ENCODE measurements around the gene OSBPL10.
"Not testable (repeated sequence)": the region's sequence is repeated elsewhere in the genome, so short reads cannot be mapped to it uniquely, and the experiment has no call there.

Gene OSBPL10

DNA sequence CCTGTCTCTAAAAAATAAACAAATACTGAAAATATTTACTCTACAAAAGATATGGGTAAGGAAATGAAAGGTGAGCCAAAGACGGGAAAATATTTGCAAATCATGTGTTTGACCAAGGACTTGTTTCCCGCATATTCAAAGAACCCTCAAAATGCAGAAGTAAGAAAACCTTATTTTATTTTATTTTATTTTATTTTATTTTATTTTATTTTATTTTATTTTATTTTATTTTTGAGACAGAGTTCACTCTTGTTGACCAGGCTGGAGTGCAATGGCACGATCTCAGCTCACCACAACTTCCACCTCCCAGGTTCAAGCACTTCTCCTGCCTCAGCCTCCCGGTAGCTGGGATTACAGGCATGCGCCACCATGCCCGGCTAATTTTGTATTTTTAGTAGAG lies 11.9 kb upstream of the OSBPL10 start:
- DNase-seq: not testable (repeated sequence)

DNA sequence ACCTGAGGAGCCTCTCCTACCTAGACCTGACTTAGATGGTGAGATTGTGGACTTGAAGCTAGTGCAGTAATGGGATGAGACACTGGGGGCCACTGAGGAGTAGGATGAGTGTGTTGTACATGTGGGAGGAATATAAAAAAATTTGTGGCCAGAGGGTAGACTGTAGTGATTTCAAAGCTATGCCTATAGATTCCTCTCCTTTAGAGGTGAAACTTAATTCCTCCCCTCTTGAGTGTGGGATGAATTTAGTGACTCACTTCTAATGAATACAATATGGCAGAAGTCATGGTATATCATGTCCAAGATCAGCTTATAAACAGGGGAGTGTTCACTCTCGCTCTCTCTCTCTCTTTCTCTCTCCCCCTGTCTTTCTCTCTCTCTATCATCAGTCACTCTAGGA lies 7.2 kb upstream of the OSBPL10 start:
- DNase-seq: no peak

- DNase-seq: no peak
These were observed 4.8 kb upstream of the OSBPL10 start for GRCh38 chr3:31985831-31986230.

DNA sequence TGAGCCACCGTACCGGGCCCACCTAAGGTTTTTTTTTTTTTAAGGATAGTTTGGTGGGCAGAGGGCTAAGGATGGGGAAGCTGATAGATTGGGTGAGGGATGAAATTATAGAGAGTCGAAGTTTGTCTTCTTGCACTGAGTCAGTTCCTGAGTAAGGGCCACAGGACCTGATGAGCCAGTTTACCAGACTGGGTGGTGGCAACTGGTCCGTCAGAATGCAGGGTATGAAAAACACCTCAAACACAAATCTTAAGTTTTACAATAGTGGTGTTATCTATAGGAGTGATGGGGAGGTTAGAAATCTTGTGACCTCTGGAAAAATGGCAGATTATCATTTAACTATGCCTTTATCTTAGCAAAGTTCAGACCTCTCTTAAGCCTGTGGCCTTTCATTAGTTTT lies 3.3 kb upstream of the OSBPL10 start:
- no peak for DNase-seq

- peak; percentile 40 to 67 for DNase-seq
These were observed 394 bp downstream of the OSBPL10 start for GRCh38 chr3:31980530-31981205.

GRCh38 chr3:31979001-31979697 lies 1.9 kb downstream of the OSBPL10 start:
- DNase-seq: no peak

DNA sequence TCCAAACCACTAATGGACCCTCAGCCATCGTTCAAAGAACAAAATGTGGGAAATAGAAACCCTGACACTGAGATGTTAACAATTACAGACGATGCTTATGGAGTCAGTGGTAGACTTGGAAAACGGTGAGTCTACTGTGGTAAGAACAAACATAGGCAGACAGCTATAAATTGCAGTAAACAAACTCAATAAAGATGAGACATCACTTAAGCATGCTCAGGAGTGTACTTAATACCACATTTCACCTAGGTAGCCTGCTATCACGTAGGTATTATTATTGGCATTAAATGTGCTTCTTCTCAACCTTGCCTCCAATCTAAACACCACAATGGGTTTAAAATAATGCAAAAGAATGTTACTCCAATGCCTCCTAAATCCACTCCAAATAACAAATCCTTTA lies 2.5 kb downstream of the OSBPL10 start:
- no peak for DNase-seq

GRCh38 chr3:31977736-31978135 lies 3.3 kb downstream of the OSBPL10 start:
- no peak for DNase-seq

GRCh38 chr3:31976302-31976701 lies 4.8 kb downstream of the OSBPL10 start:
- no peak for DNase-seq

- DNase-seq: no peak
These were observed 6.1 kb downstream of the OSBPL10 start for GRCh38 chr3:31974964-31975363.

DNA sequence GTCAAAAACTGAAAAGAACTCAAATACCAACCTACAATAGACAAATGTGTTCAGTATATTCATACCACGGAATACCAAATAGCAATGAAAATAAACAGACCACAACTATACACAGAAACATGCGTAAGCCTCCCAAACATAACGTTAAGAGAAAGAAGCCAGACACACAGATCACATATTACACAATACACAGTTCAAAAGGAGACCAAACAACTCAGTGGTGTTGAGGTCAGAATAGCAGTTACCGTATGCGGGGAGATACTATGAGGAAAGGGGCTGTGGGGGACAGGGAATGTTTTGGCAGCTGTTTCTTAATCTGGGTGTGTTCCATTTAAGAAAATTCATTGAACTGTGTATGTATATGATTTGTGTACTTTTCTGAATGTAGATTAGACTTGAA lies 6.6 kb downstream of the OSBPL10 start:
- DNase-seq: no peak

GRCh38 chr3:31973837-31974236 lies 7.2 kb downstream of the OSBPL10 start:
- DNase-seq: no peak

- DNase-seq: no peak
These were observed 8.0 kb downstream of the OSBPL10 start for GRCh38 chr3:31973081-31973480.

- DNase-seq: no peak
These were observed 9.5 kb downstream of the OSBPL10 start for GRCh38 chr3:31971607-31972006.

DNA sequence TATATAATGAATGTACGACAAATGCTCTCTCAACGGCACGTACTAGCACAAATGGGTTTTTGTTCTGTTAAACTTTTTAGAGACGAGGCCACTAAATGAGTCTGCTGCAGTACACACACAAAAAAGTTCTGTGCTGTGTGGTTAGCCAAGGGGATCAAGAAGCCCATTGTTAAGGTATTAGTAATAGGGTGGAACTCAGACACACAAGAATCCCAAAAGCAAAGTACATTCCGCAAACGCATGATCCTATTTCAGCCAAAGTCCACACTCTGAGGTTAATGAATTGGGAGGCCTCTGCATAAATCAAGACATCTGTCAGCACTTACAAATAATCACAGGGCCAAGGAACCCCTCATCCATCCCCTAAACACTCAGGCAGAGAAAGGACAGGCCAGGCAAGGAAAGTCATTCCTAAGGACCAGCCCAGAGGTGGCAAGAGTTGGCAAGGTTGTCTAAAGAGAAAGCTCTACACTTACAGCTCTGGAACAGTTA lies 12.1 kb downstream of the OSBPL10 start:
- DNase-seq: no peak

GRCh38 chr3:31968369-31968926 lies 12.6 kb downstream of the OSBPL10 start:
- no peak for DNase-seq

GRCh38 chr3:31967592-31967991 lies 13.5 kb downstream of the OSBPL10 start:
- DNase-seq: no peak

DNA sequence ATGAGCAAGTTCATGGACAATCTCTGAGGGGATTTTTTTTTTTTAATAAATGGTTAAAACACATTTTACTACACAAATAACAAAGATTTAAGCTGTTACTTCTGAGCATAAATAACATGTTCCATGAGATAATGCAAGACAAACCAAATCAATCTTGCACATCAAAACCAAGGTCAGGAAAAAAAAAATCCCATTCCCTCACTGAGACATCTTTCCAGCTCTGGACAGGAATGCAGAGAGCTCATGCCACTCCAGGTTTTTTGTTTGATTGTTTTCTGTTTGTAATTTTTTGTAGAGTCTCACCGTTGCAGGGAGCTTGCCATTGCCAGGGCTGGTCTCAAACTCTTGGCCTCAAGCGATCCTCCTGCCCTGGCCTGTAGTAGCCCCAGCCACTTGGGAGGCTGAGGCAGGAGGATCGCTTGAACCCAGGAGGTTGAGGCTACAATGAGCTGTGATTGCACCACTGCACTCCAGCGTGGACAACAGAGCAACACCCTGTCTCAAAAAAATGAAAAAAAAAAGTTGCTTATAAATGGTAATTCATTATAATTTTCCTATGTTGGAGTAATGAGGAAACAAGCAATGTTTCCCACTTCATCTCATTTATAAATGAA lies 14.0 kb downstream of the OSBPL10 start:
- no peak for DNase-seq

DNA sequence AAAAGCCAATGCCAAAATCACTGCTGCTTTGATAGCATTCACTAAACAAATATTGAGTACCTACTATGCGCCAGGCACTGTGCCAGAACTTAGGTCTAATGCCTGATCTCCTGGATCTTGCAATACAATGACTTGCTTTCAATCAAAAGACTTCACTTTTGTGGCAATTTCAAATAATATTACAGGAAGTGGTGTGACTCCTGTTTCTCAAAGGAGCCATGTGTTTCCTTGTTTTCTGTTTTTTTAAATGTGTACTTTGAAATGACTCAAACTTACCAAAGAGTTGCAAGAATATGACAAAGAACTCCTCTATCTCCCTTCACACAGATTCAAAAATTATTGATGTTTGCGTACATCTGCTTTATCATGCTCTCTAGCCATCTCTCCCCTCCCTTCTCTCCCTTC lies 18.3 kb downstream of the OSBPL10 start:
- no peak for DNase-seq

GRCh38 chr3:31960793-31961431 lies 20.1 kb downstream of the OSBPL10 start:
- DNase-seq: peak; percentile 13 to 44

DNA sequence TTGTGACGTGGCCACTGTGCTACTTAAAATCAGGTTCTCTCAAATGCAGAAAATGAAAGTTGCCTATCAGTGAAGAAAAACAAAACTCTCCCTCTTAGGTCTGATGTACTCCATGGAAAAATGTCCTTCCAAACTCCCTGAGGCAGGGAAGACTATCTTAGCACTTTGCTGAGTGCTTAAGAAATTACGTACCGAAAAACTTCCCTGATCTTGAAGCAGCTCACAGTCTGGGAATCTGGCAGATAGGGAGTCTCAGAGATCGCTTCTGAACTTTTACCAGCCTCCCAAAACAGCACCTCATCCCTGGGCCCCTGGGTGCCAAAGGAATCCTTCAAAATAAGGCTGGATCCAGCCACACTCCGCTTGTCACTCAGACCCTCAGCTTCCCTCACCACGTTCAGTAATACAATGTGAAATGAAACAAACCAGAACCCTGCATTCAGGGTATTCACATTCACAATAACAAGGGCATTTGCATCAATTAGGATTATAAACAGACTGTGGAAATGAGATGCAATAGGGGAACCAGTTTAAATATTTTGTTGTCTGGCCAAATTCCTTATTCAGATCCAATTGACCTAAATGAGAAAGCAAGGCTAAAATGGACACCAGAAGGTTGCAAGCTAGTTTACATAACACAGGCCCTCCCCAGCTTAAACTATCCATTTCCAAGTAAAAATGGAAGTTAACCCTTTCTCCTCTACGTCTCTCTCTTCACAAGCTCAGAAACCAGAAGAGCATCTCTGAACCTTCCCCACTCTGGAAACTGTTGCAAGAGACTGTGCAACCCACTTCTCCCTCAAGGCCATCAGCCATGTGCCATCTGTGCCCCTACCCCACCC lies 20.9 kb downstream of the OSBPL10 start:
- no peak for DNase-seq

- no peak for DNase-seq
These were observed 21.8 kb downstream of the OSBPL10 start for GRCh38 chr3:31959251-31959650.

All from NCI-H524 (cell line).